Keratinocyte (primary cell): Measurements from ENCODE around the gene DNAJC7. TPM values are rescaled to one million over a fixed set of nuclear protein-coding genes. Genes with fewer than 3 reads are reported as not detected.
"Not testable (repeated sequence)": the region's sequence is repeated elsewhere in the genome, so short reads cannot be mapped to it uniquely, and the experiment has no call there.

Source experiments
- DNase-seq: peaks from one replicate; pipeline ENCODE4 v3.0.0-alpha.2; 2011; ENCODE audit warnings: low read depth, missing footprints, low spot score
- FAIRE-seq: peaks from 2 replicates; lab custom pipeline; 2011; peaks lifted over from hg19 to GRCh38; lab: Jason Lieb, UNC
- H2AFZ ChIP-seq: 2 replicates; pipeline ENCODE4 v1.6.0; 2012; ENCODE audit warnings: low read length, control low read depth, inconsistent platforms; ENCODE audit not compliant: control insufficient read depth
- H3K27ac ChIP-seq: 2 replicates; pipeline ENCODE4 v1.5.1; 2011; ENCODE audit warnings: low read length; ENCODE audit not compliant: control insufficient read depth, insufficient read depth
- H3K27me3 ChIP-seq: 3 replicates; pipeline ENCODE4 v1.6.0; 2011; ENCODE audit warnings: low read length; ENCODE audit not compliant: control insufficient read depth, insufficient read depth; ENCODE audit errors: extremely low read depth
- H3K36me3 ChIP-seq, 2 experiments: 2 replicates in 1 of 2; 3 replicates in 1 of 2; pipeline ENCODE4 v1.5.1; 2011; ENCODE audit warnings: low read length in 2 of 2, mild to moderate bottlenecking in 1 of 2; ENCODE audit not compliant: control insufficient read depth in 2 of 2, insufficient read depth in 2 of 2; ENCODE audit errors: extremely low read depth in 1 of 2
- H3K4me1 ChIP-seq: 3 replicates; pipeline ENCODE4 v1.5.1; 2011; ENCODE audit warnings: low read length; ENCODE audit not compliant: control insufficient read depth, insufficient read depth; ENCODE audit errors: extremely low read depth
- H3K4me2 ChIP-seq: 3 replicates; pipeline ENCODE4 v1.6.0; 2011; ENCODE audit warnings: low read depth, low read length; ENCODE audit not compliant: control insufficient read depth, insufficient read depth; ENCODE audit errors: extremely low read depth
- H3K4me3 ChIP-seq, 3 experiments: fragments of 200-600 bp in 1 of 3; sonication (generic) in 1 of 3; 2 replicates in 2 of 3; 3 replicates in 1 of 3; pipeline ENCODE4 v1.5.1; 2011 to 2016; ENCODE audit warnings: low read length in 3 of 3, mild to moderate bottlenecking in 3 of 3, control low read depth in 2 of 3, inconsistent platforms in 1 of 3, low read depth in 1 of 3, mixed read lengths in 1 of 3, mixed run types in 1 of 3, moderate library complexity in 1 of 3; ENCODE audit not compliant: control insufficient read depth in 2 of 3, insufficient read depth in 2 of 3; ENCODE audit errors: extremely low read depth in 1 of 3
- H3K79me2 ChIP-seq: 2 replicates; pipeline ENCODE4 v1.6.0; 2012; ENCODE audit warnings: low read length; ENCODE audit not compliant: control insufficient read depth, insufficient read depth
- H3K9ac ChIP-seq: 3 replicates; pipeline ENCODE4 v1.6.0; 2011; ENCODE audit warnings: low read length; ENCODE audit not compliant: control insufficient read depth, insufficient read depth; ENCODE audit errors: extremely low read depth
- H3K9me1 ChIP-seq: 3 replicates; pipeline ENCODE4 v1.6.0; 2011; ENCODE audit warnings: low read length; ENCODE audit not compliant: control insufficient read depth, insufficient read depth; ENCODE audit errors: extremely low read depth
- H3K9me3 ChIP-seq: 2 replicates; pipeline ENCODE4 v1.5.1; 2012; ENCODE audit warnings: low read depth, low read length; ENCODE audit not compliant: control insufficient read depth
- H4K20me1 ChIP-seq: 3 replicates; pipeline ENCODE4 v1.6.0; 2011; ENCODE audit warnings: low read length; ENCODE audit not compliant: control insufficient read depth, insufficient read depth; ENCODE audit errors: extremely low read depth
- CTCF ChIP-seq, 3 experiments: IDR thresholded peaks in 1 of 3; conservative IDR thresholded peaks in 1 of 3; optimal IDR thresholded peaks in 1 of 3; 2 replicates in 2 of 3; 3 replicates in 1 of 3; pipeline versions ENCODE3 to v1.5.1; 2011; ENCODE audit warnings: low read length in 3 of 3, mild to moderate bottlenecking in 3 of 3, moderate library complexity in 2 of 3, control low read depth in 1 of 3, inconsistent platforms in 1 of 3; ENCODE audit not compliant: insufficient read depth in 2 of 3; ENCODE audit errors: extremely low read depth in 1 of 3
- EZH2 ChIP-seq: IDR thresholded peaks from one replicate; pipeline ENCODE4 v1.6.1; 2012; ENCODE audit warnings: inconsistent platforms, mild to moderate bottlenecking, low read length, moderate library complexity
- dilution Hi-C: fragments of 300-500 bp; cut with MboI; formaldehyde crosslinking; loops from one replicate; pipeline ENCODE4 v1.7.0; 2020; ENCODE audit warnings: low sequenced_read_pairs; ENCODE audit not compliant: extremely low pct_ligation_motif_present
- polyA plus RNA-seq, 5 experiments: library from polyadenylated mRNA; depleted of rRNA in 3 of 5; stranded (reverse) in 3 of 5; stranded (forward) in 1 of 5; unstranded in 1 of 5; fragments of >200 nt; gene quantifications; 1 replicate in 1 of 5; 2 replicates in 3 of 5; 3 replicates in 1 of 5; pipeline versions ENCODE4 v1.2.1 to v1.2.3, GENCODE V29; 2011 to 2012; ENCODE audit warnings: missing spikeins in 2 of 5, low read depth in 1 of 5, low replicate concordance in 1 of 5

Gene DNAJC7
- polyA plus RNA-seq, 1 donor (not counting 4 experiments of a cell fraction or from before 2014, with no cell fraction given), result 82.5 TPM

- H3K4me1 ChIP-seq, result no peaks in the 10 kb centered on the region
- no peaks in the 10 kb centered on the region for H3K9me1 ChIP-seq
- H3K4me3 ChIP-seq, result no peak overlapping the region
- H2AFZ ChIP-seq, result no peak overlapping the region
- H3K27ac ChIP-seq, result no peak overlapping the region
- DNase-seq, result no peak
- H3K9ac ChIP-seq, result no peak overlapping the region
- H3K79me2 ChIP-seq, result no peaks in the 10 kb centered on the region
- dilution Hi-C loops, result no loop called here
- no peak overlapping the region for H3K4me2 ChIP-seq
- FAIRE-seq, result no peak
- H3K27me3 ChIP-seq, result peaks cover 3% of the 10 kb centered on the region
- no peaks in the 10 kb centered on the region for H3K36me3 ChIP-seq
- H3K9me3 ChIP-seq, result no peaks in the 10 kb centered on the region
- TF ChIP-seq CTCF (optimal IDR thresholded peaks at IDR 0.05 in 1 of 3, IDR thresholded peaks at IDR 0.05 in 1 of 3, conservative IDR thresholded peaks at IDR 0.05 in 1 of 3; ENCODE audit: extremely low read depth in 1 of 3, insufficient read depth in 2 of 3, low read length in 3 of 3), result no peak
- no peaks in the 10 kb centered on the region for H4K20me1 ChIP-seq
These were observed 81.6 kb downstream of the DNAJC7 start for GRCh38 chr17:41935641-41936040.

- H3K27ac ChIP-seq, result no peak overlapping the region
- H3K4me1 ChIP-seq, result peaks cover 9% of the 10 kb centered on the region
- no peak overlapping the region for H2AFZ ChIP-seq
- dilution Hi-C loops, result no loop called here
- H3K9me3 ChIP-seq, result no peaks in the 10 kb centered on the region
- no peaks in the 10 kb centered on the region for H3K36me3 ChIP-seq
- H3K9me1 ChIP-seq, result no peaks in the 10 kb centered on the region
- TF ChIP-seq EZH2 (no peak), CTCF (optimal IDR thresholded peaks at IDR 0.05 in 1 of 3, IDR thresholded peaks at IDR 0.05 in 1 of 3, conservative IDR thresholded peaks at IDR 0.05 in 1 of 3; ENCODE audit: extremely low read depth in 1 of 3, insufficient read depth in 2 of 3, low read length in 3 of 3) (no peak)
- H3K4me2 ChIP-seq, result no peak overlapping the region
- no peak overlapping the region for H3K4me3 ChIP-seq
- H4K20me1 ChIP-seq, result no peaks in the 10 kb centered on the region
- no peak overlapping the region for H3K9ac ChIP-seq
- H3K79me2 ChIP-seq, result no peaks in the 10 kb centered on the region
- FAIRE-seq (no peak), DNase-seq (no peak)
- no peaks in the 10 kb centered on the region for H3K27me3 ChIP-seq
These were observed 84.3 kb downstream of the DNAJC7 start for GRCh38 chr17:41932816-41933389.

- FAIRE-seq, H3K4me1 ChIP-seq, H2AFZ ChIP-seq, H3K79me2 ChIP-seq, H3K4me2 ChIP-seq, H3K9ac ChIP-seq, H3K9me3 ChIP-seq, DNase-seq, H3K4me3 ChIP-seq, H3K27me3 ChIP-seq, dilution Hi-C loops, H3K27ac ChIP-seq, H3K9me1 ChIP-seq, H3K36me3 ChIP-seq, H4K20me1 ChIP-seq: not testable (repeated sequence)
These were observed 85.5 kb downstream of the DNAJC7 start for GRCh38 chr17:41931715-41932114.

- H3K27me3 ChIP-seq, DNase-seq, H3K36me3 ChIP-seq, dilution Hi-C loops, H4K20me1 ChIP-seq, H3K4me1 ChIP-seq, FAIRE-seq, H3K9me1 ChIP-seq, H3K79me2 ChIP-seq, H3K9me3 ChIP-seq: not testable (repeated sequence)
- H3K27ac ChIP-seq, result peak overlapping the region; percentile 72
- H3K4me3 ChIP-seq, result peak overlapping the region; percentile 53 to 88 (median 78)
- H3K9ac ChIP-seq, result peak overlapping the region; percentile 67
- H3K4me2 ChIP-seq, result peak overlapping the region; percentile 95
- peak overlapping the region; percentile 98 for H2AFZ ChIP-seq
These were observed 86.4 kb downstream of the DNAJC7 start for GRCh38 chr17:41930833-41931156.
